WERI-Rb-1 (cell line): ENCODE data around the gene MMP11.

Experiments
- DNase-seq: peaks from one replicate; pipeline ENCODE4 v3.0.0-alpha.2; 2020
- H3K27ac ChIP-seq: fragments of 250-450 bp; sonication (Bioruptor Pico); 2 replicates; pipeline ENCODE4 v1.5.1; 2020; ENCODE audit warnings: mild to moderate bottlenecking, moderate library complexity
- H3K27me3 ChIP-seq: fragments of 250-450 bp; sonication (Bioruptor Pico); 2 replicates; pipeline ENCODE4 v1.5.1; 2021; ENCODE audit warnings: mild to moderate bottlenecking, low read depth, moderate library complexity; ENCODE audit not compliant: insufficient read depth, severe bottlenecking
- H3K36me3 ChIP-seq: fragments of 250-450 bp; sonication (Bioruptor Pico); 2 replicates; pipeline ENCODE4 v1.5.1; 2020; ENCODE audit warnings: mild to moderate bottlenecking, moderate library complexity
- H3K4me3 ChIP-seq: 2 replicates; pipeline ENCODE4 v1.5.1; 2011; ENCODE audit warnings: low read depth, mild to moderate bottlenecking, control low read depth, low read length
- H3K9me3 ChIP-seq: fragments of 250-450 bp; sonication (Bioruptor Pico); 2 replicates; pipeline ENCODE4 v1.5.1; 2021; ENCODE audit warnings: mild to moderate bottlenecking, moderate library complexity; ENCODE audit not compliant: severe bottlenecking
- TF ChIP-seq, protein P1 (sequence below): IDR thresholded peaks from 2 replicates; pipeline ENCODE4 v1.5.1; 2011; ENCODE audit warnings: low read depth, mild to moderate bottlenecking, control low read depth, inconsistent platforms, low read length

The MMP11 gene

DNA sequence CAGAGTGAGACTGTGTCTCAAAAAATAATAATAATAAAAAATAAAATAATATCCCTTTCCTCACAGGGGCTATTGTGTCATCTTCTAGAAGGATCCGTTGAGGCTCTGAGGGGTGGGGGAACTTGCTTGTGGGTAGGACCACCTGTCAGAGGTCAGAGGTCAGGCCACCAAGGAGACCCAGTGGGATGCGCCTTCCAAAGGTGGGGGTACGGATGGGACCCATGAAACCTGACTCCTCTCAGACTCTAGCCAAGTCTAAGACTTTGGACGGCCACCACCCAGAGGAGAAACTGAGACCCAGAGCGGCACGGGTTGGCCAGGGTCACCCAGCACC is 367 bp upstream of the MMP11 start:
- Histone ChIP-seq H3K9me3 (no peaks in the 10 kb centered on the region), H3K4me3 (peak overlapping the region; percentile 19), H3K27me3 (no peaks in the 10 kb centered on the region), H3K36me3 (no peaks in the 10 kb centered on the region), H3K27ac (peak overlapping the region; percentile 79)
- no peak for DNase-seq
- TF ChIP-seq, protein P1, sequence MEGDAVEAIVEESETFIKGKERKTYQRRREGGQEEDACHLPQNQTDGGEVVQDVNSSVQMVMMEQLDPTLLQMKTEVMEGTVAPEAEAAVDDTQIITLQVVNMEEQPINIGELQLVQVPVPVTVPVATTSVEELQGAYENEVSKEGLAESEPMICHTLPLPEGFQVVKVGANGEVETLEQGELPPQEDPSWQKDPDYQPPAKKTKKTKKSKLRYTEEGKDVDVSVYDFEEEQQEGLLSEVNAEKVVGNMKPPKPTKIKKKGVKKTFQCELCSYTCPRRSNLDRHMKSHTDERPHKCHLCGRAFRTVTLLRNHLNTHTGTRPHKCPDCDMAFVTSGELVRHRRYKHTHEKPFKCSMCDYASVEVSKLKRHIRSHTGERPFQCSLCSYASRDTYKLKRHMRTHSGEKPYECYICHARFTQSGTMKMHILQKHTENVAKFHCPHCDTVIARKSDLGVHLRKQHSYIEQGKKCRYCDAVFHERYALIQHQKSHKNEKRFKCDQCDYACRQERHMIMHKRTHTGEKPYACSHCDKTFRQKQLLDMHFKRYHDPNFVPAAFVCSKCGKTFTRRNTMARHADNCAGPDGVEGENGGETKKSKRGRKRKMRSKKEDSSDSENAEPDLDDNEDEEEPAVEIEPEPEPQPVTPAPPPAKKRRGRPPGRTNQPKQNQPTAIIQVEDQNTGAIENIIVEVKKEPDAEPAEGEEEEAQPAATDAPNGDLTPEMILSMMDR: no peak

- TF ChIP-seq, protein P1: no peak
- peak overlapping the region; percentile 49 for H3K4me3 ChIP-seq
- peak overlapping the region; percentile 64; the same call in 1 of the 2 replicates for H3K27ac ChIP-seq
- H3K36me3 ChIP-seq: no peaks in the 10 kb centered on the region
- H3K27me3 ChIP-seq: no peaks in the 10 kb centered on the region
- H3K9me3 ChIP-seq: no peaks in the 10 kb centered on the region
- DNase-seq: no peak
These were observed 949 bp downstream of the MMP11 start for GRCh38 chr22:23773483-23774113.

GRCh38 chr22:23774114-23774921 is 1.7 kb downstream of the MMP11 start:
- DNase-seq: no peak
- no peaks in the 10 kb centered on the region for H3K9me3 ChIP-seq
- H3K27ac ChIP-seq: no peak overlapping the region
- no peak overlapping the region for H3K4me3 ChIP-seq
- TF ChIP-seq, protein P1: no peak
- H3K27me3 ChIP-seq: no peaks in the 10 kb centered on the region
- no peaks in the 10 kb centered on the region for H3K36me3 ChIP-seq

GRCh38 chr22:23774922-23775436 is 2.3 kb downstream of the MMP11 start:
- Histone ChIP-seq H3K4me3 (no peak overlapping the region), H3K9me3 (no peaks in the 10 kb centered on the region), H3K27me3 (no peaks in the 10 kb centered on the region), H3K36me3 (no peaks in the 10 kb centered on the region), H3K27ac (no peak overlapping the region)
- no peak for DNase-seq
- TF ChIP-seq, protein P1: no peak

- Histone ChIP-seq H3K36me3 (no peaks in the 10 kb centered on the region), H3K27me3 (no peaks in the 10 kb centered on the region), H3K9me3 (no peaks in the 10 kb centered on the region), H3K27ac (no peak overlapping the region), H3K4me3 (no peak overlapping the region)
- no peak for DNase-seq
- TF ChIP-seq, protein P1: no peak
These were observed 3.2 kb downstream of the MMP11 start for GRCh38 chr22:23775779-23776375.
